Superior temporal gyrus (tissue), 1 donor: Measurements from ENCODE around the gene RARRES1.

ENCODE experiments used
- DNase-seq: peaks from one replicate; pipeline ENCODE4 v3.0.0-alpha.2; 2016; ENCODE audit errors: extremely low spot score

Gene RARRES1, protein sequence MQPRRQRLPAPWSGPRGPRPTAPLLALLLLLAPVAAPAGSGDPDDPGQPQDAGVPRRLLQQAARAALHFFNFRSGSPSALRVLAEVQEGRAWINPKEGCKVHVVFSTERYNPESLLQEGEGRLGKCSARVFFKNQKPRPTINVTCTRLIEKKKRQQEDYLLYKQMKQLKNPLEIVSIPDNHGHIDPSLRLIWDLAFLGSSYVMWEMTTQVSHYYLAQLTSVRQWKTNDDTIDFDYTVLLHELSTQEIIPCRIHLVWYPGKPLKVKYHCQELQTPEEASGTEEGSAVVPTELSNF

GRCh38 chr3:158731938-158732855 is at the start of gene RARRES1:
Gene RARRES1, minus strand, starts transcription at chr3:158732457. Its CDS starts 42 bp downstream, at chr3:158732415.
- no peak for DNase-seq

- DNase-seq: no peak
Measured at GRCh38 chr3:158781849-158782248, 49.6 kb upstream of the RARRES1 start.

DNA sequence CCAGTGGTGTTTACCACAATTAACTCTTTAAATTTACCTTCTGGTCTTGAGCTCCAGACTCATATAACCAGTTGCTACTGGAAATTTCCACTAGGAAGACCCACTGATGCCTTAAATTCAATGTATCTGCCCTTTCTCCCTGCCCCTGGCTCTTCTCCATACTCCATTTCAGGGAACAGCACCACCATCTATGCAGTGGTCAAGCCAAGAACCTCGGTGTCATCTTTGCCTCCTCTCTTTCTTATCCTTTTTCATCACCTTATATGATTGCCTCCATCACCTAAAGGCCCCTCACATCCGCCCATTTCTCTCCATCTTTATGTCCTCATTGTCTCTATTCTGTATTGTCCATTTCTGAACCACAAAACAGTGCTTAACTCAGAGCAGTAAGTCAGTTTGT is 48.9 kb upstream of the RARRES1 start:
- DNase-seq: no peak

DNA sequence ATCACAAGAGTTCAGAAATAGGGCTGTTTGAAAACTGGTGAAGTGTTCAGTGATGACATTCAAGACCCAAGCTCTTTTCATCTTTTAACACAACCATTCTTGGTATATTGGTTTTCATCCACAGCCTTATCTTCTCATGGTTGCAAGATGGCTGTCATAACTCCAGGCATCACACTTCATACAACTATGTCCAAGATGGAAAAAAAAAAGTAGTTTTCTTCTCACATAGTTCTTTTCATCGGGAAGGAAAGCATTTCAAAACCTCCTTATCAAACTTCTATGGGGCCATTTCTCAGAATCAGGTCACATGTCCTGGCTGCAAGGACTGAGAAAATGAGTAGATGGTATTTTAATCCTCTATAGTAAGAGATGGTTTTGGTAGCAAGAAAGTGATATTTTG is 48.5 kb upstream of the RARRES1 start:
- no peak for DNase-seq

GRCh38 chr3:158777161-158777873 is 45.1 kb upstream of the RARRES1 start:
- DNase-seq: no peak

GRCh38 chr3:158776531-158776930 is 44.3 kb upstream of the RARRES1 start:
- DNase-seq: no peak

DNA sequence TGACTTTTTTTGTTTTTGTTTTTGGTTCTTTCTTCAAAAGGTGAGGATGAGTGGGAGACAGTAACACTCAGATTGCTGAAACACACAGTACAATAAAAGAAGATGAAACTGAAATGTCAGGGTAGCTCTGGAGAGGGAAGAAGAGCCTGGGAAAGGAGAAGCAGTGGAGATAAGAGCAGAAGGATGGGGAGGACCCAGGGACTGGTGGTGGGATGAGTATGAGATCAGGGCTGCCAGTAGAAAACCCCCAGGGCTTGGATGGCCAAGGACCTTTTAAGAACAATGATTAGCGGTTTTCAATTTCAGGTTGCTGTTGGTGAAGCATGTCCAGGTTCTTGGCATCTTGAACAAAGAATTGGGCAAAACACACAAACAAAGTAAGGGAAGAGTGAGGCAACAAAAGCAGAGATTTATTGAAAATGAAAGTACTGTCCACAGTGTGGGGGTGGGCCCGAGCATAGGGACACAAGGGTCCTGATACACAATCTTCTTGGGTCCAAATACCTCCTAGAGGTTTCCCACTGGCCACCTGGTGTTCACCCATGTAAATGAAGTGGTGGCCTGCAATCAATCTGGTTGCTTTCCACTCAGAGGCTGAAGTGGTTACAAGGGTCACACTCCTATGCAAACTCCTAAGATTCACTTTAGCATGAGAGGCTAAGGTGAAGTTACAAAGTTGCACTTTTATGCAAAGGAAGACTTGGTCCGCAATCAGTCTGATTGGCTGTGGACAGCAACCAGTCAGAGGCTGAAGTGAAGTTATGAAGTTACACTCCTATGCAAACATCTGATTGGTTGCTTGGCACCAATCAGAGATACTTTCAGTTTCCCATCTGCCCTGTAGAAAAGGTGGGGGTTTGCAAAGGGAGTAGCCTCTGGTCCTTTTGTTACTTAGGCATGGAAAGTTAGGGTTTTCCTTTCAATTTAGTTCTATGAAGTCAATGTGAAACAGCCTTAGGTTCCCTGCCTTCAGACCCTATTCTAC is 43.5 kb upstream of the RARRES1 start:
- no peak for DNase-seq

- DNase-seq: no peak
Measured at GRCh38 chr3:158774965-158775364, 42.7 kb upstream of the RARRES1 start.

- DNase-seq: no peak
Measured at GRCh38 chr3:158773845-158774830, 41.9 kb upstream of the RARRES1 start.

- DNase-seq: no peak
Measured at GRCh38 chr3:158773166-158773565, 40.9 kb upstream of the RARRES1 start.

- DNase-seq: no peak
Measured at GRCh38 chr3:158771982-158772381, 39.7 kb upstream of the RARRES1 start.

GRCh38 chr3:158771577-158771976 is 39.3 kb upstream of the RARRES1 start:
- DNase-seq: no peak

DNA sequence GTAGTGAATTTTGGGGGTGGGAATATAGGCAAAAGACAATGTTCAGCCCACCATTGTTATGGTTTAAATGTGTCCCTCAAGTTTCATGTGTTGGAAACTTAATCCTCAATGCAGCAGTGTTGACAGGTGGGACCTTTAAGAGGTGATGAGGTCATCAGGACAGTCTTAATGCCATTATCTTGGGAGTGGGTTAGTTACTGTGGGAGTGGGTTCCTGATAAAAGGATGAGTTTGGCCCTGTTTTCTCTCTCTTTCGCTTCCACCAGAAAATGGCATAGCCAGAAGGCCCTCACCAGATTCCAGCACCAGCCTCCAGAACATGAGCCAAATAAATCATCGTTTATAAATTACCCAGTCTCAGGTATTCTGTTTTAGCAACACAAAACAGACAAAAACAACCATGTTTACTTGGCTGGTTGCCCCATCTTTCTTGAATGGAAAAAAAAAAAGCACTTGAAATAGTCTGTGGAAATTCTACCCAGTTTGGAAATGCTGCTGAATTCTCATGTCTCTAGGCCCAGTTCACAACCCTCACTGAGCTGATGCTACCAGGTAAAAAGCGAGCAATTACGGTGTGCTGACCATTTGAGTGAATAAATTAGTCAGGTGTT is 38.6 kb upstream of the RARRES1 start:
- no peak for DNase-seq

DNA sequence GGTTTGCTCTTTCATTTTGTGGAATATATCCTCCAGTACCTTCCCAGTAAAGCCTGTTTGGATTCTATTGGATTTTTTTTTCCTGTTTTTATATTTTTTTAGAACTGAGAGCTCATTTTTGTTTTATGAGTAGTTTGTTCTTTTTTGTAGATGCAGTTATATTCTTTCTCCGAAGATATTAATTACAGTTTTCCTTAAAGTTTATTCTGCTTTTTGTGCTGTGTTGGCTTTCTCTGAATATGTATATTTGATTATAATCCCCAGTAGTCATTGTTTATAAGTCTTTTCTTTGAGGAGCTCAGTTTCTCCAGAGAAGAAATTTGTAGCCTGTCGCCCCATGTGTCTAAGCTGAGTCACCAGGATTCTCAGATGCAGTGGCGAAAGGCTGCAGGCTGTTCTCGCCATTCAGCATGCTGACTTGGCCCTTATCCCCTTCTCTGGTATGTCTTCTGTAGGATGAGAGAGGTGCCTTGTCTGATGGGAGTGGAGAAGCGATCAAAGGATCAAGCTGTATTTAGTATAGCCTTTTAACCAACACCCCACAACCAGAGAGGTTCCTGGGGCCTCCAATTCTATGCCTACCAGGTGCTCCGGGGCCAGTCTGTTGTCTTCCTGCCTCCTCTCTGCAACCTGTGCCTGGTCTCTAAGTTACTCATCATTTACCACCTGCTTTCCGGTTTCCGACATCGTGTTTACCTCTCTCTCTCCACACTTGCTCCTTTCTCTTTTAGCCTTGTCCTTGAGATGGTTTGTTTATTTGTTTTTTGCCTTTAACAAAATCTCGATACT is 37.9 kb upstream of the RARRES1 start:
- DNase-seq: no peak

DNA sequence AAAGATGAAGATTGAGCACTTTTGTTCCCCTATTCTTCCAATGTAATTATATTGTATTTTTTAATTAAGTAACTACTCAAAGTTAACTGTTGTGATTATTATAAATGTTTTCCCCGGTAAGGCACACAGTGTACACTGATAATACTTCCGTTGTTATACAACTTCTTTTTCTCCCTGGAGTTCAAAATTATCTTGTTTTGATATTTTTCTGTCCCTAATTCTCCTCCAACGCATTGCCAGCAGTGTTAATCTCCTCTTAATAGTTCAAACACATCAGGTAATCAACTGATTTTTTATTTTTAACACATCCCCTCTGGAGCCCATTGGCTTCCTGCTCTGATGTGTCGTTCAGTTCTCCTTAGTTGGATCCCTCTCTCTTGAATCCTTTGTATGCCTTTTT is 37.3 kb upstream of the RARRES1 start:
- no peak for DNase-seq

GRCh38 chr3:158768881-158769543 is 36.8 kb upstream of the RARRES1 start:
- DNase-seq: no peak

DNA sequence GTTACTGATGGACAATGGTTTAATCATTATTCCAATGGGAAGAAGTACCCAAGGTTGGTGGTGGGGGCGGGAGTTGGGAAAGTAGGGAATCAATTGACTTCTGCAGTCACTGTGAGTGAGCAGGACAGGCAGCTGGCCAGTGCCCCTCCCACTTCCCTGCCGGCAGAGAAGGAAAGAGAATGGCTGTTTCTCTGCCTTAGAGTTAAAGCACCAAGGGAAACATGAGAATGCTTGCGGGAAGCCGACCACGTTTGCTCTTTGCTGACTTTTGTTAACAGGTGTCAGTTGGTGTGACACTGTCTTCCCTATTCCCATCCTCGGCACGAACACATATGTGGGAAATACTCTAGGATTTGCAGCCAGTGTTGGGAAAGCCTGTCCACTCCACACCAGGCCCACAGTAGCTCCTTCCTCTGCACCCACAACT is 36.1 kb upstream of the RARRES1 start:
- DNase-seq: no peak

- no peak for DNase-seq
Measured at GRCh38 chr3:158766364-158766763, 34.1 kb upstream of the RARRES1 start.
